Progenitor cell of endocrine pancreas (in vitro differentiated cells): ENCODE measurements around the gene C2orf78. TPM values are rescaled to one million over a fixed set of nuclear protein-coding genes. Genes with fewer than 3 reads are reported as not detected.

Experiments
- DNase-seq: peaks from one replicate; pipeline ENCODE4 v3.0.0; 2021; ENCODE audit warnings: low spot score; ENCODE audit not compliant: unreplicated experiment
- H3K27ac Mint-ChIP-seq: 2 replicates; pipeline ENCODE4 v1.8.0; 2021; ENCODE audit warnings: mild to moderate bottlenecking, moderate library complexity, mixed read lengths
- H3K27me3 Mint-ChIP-seq: 2 replicates; pipeline ENCODE4 v1.8.0; 2021; ENCODE audit warnings: mixed read lengths
- H3K36me3 Mint-ChIP-seq: 2 replicates; pipeline ENCODE4 v1.8.0; 2022; ENCODE audit warnings: mixed read lengths; ENCODE audit not compliant: insufficient read depth
- H3K4me1 Mint-ChIP-seq: 2 replicates; pipeline ENCODE4 v1.8.0; 2021; ENCODE audit warnings: low read depth, mixed read lengths
- H3K4me3 Mint-ChIP-seq: 2 replicates; pipeline ENCODE4 v1.8.0; 2021; ENCODE audit warnings: low read depth, mild to moderate bottlenecking, moderate library complexity, mixed read lengths
- H3K9me3 Mint-ChIP-seq: 2 replicates; pipeline ENCODE4 v1.8.0; 2021; ENCODE audit warnings: low read depth, mixed read lengths
- CTCF ChIP-seq: fragments of 200-600 bp; sonication (generic); IDR thresholded peaks from one replicate; pipeline ENCODE4 v1.5.0; 2021; ENCODE audit warnings: antibody characterized with exemption, mild to moderate bottlenecking; ENCODE audit not compliant: unreplicated experiment
- total RNA-seq: library from RNA; stranded (reverse); gene quantifications from 2 replicates; pipeline ENCODE4 v1.2.1, GENCODE V29; 2021

Gene C2orf78
- total RNA-seq, 1 donor from 2014 or later: not detected

GRCh38 chr2:73762571-73762970 is 21.4 kb upstream of the C2orf78 start:
- Mint-ChIP-seq H3K4me1 (no peaks in the 10 kb centered on the region), H3K4me3 (no peak overlapping the region), H3K27ac (no peak overlapping the region), H3K27me3 (no peaks in the 10 kb centered on the region), H3K36me3 (peaks cover 27% of the 10 kb centered on the region), H3K9me3 (no peaks in the 10 kb centered on the region)
- DNase-seq: no peak
- TF ChIP-seq CTCF: no peak

GRCh38 chr2:73764945-73765344 is 19.0 kb upstream of the C2orf78 start:
- H3K4me1 Mint-ChIP-seq: no peaks in the 10 kb centered on the region
- peaks cover 25% of the 10 kb centered on the region for H3K36me3 Mint-ChIP-seq
- no peaks in the 10 kb centered on the region for H3K9me3 Mint-ChIP-seq
- no peaks in the 10 kb centered on the region for H3K27me3 Mint-ChIP-seq
- H3K4me3 Mint-ChIP-seq: no peak overlapping the region
- no peak for TF ChIP-seq CTCF
- no peak for DNase-seq
- H3K27ac Mint-ChIP-seq: no peak overlapping the region

GRCh38 chr2:73766349-73766748 is 17.6 kb upstream of the C2orf78 start:
- peaks cover 21% of the 10 kb centered on the region for H3K36me3 Mint-ChIP-seq

GRCh38 chr2:73766994-73767393 is 17.0 kb upstream of the C2orf78 start:
- no peak for TF ChIP-seq CTCF
- Mint-ChIP-seq H3K4me1 (no peaks in the 10 kb centered on the region), H3K27me3 (no peaks in the 10 kb centered on the region), H3K27ac (no peak overlapping the region), H3K4me3 (no peak overlapping the region), H3K36me3 (peaks cover 22% of the 10 kb centered on the region), H3K9me3 (no peaks in the 10 kb centered on the region)
- no peak for DNase-seq

More at GRCh38 chr2:73766349-73766748, 17.6 kb upstream of the C2orf78 start:
- Mint-ChIP-seq H3K27ac (no peak overlapping the region), H3K4me3 (no peak overlapping the region), H3K9me3 (no peaks in the 10 kb centered on the region), H3K27me3 (no peaks in the 10 kb centered on the region), H3K4me1 (no peaks in the 10 kb centered on the region)
- no peak for TF ChIP-seq CTCF
- no peak for DNase-seq

GRCh38 chr2:73770725-73771124 is 13.3 kb upstream of the C2orf78 start:
- no peaks in the 10 kb centered on the region for H3K9me3 Mint-ChIP-seq
- DNase-seq: no peak
- peaks cover 25% of the 10 kb centered on the region for H3K36me3 Mint-ChIP-seq
- no peaks in the 10 kb centered on the region for H3K4me1 Mint-ChIP-seq
- no peaks in the 10 kb centered on the region for H3K27me3 Mint-ChIP-seq
- TF ChIP-seq CTCF: no peak
- H3K27ac Mint-ChIP-seq: no peak overlapping the region
- H3K4me3 Mint-ChIP-seq: no peak overlapping the region
